ENCODE measurements around the gene METTL26. TPM values are rescaled to one million over a fixed set of nuclear protein-coding genes. Genes with fewer than 3 reads are reported as not detected.
A peak's percentile ranks its signal among the peaks of the same experiment; 100 is the strongest.

The METTL26 gene
- total and polyA plus RNA-seq, 11 donors: 39.6 to 187 (median 58.5) TPM

DNA sequence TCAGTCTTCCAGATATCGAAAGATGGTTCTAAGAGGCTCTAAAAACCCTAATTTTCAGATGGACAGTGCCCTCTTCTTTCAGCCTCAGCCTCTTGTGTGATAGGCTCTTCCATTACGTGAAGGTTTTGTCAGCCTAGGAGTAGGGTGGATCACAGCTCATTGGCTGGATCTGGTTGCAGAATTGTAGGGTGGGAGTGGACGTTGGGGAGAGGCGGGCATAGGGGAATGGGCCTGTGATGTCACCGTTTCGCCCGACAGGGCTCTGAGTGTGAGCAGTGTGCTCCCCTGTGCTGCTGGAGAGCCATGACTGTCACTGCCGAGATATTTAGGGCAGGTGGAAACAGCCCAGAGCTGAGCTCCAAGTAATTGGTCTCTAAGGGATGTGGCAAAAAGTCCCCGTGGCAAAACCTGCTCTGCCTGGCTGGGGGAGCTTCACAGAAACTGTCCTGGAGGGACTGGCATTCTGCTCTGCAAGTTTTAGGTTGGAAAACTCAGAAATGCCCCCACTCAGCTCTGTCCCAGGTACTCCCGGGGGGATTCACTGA lies 11.5 kb downstream of the METTL26 start:
- intact Hi-C loops (cut with DNase I): loop anchor here in 3 of 10 donors (5.0 kb wide), 2 partner anchors 32 to 47 kb away; partner anchors contain the start of gene RAB40C (in 2 of the 3)
- peaks cover 0 to 39% (median 10%) of the 10 kb centered on the region in 9 donors for H3K36me3 ChIP-seq
- DNase-seq (no peak), ATAC-seq (no peak)
- H3K4me1 ChIP-seq: peaks cover 0 to 8% (median 3%) of the 10 kb centered on the region in 12 donors
- H3K27ac ChIP-seq: no peak overlapping the region
- TF ChIP-seq, protein P1, sequence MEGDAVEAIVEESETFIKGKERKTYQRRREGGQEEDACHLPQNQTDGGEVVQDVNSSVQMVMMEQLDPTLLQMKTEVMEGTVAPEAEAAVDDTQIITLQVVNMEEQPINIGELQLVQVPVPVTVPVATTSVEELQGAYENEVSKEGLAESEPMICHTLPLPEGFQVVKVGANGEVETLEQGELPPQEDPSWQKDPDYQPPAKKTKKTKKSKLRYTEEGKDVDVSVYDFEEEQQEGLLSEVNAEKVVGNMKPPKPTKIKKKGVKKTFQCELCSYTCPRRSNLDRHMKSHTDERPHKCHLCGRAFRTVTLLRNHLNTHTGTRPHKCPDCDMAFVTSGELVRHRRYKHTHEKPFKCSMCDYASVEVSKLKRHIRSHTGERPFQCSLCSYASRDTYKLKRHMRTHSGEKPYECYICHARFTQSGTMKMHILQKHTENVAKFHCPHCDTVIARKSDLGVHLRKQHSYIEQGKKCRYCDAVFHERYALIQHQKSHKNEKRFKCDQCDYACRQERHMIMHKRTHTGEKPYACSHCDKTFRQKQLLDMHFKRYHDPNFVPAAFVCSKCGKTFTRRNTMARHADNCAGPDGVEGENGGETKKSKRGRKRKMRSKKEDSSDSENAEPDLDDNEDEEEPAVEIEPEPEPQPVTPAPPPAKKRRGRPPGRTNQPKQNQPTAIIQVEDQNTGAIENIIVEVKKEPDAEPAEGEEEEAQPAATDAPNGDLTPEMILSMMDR (IDR thresholded peaks at IDR 0.05): no peak
- no peak for TF ChIP-seq POLR2A (IDR thresholded peaks at IDR 0.05)
- 77 to 87% (median 85%) methylated on average over 9 to 10 of the region's 10 CpGs for WGBS, 4 donors
- no peaks in the 10 kb centered on the region for H3K9me3 ChIP-seq
- H3K4me3 ChIP-seq: no peak overlapping the region
- H3K27me3 ChIP-seq: no peaks in the 10 kb centered on the region

DNA sequence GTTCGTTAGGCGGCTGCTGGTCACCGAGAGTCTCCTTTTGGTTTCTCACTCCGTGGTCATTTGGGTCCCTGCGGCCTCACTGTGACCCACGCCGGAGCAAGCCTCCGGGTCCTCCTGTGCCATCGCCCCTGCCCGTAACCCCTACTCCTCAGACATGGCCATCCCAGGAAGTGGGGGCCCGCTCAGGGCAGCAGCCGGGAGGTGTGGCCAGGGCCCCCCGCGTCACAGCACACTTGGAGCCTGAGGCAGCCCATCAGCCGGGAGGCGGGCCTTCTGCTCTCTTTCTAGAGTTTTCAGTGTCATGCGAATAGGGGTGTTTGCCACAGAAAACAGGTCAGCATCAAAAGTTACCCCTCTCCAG lies 13.2 kb downstream of the METTL26 start:
- Histone ChIP-seq H3K36me3 (peaks cover 0 to 31% (median 11%) of the 10 kb centered on the region in 9 donors), H3K27me3 (no peaks in the 10 kb centered on the region), H3K4me3 (no peak overlapping the region), H3K4me1 (no peaks in the 10 kb centered on the region), H3K27ac (peak overlapping the region in 1 of 12 donors; percentile 69), H3K9me3 (no peaks in the 10 kb centered on the region)
- DNase-seq (peak in 1 of 5 donors; percentile 17), ATAC-seq (no peak)
- WGBS, 4 donors: 90 to 95% (median 95%) methylated on average over 17 of the region's 17 CpGs
- intact Hi-C loops (cut with DNase I): no loop called here
- TF ChIP-seq, protein P1 (IDR thresholded peaks at IDR 0.05): no peak
- TF ChIP-seq POLR2A (IDR thresholded peaks at IDR 0.05): no peak

DNA sequence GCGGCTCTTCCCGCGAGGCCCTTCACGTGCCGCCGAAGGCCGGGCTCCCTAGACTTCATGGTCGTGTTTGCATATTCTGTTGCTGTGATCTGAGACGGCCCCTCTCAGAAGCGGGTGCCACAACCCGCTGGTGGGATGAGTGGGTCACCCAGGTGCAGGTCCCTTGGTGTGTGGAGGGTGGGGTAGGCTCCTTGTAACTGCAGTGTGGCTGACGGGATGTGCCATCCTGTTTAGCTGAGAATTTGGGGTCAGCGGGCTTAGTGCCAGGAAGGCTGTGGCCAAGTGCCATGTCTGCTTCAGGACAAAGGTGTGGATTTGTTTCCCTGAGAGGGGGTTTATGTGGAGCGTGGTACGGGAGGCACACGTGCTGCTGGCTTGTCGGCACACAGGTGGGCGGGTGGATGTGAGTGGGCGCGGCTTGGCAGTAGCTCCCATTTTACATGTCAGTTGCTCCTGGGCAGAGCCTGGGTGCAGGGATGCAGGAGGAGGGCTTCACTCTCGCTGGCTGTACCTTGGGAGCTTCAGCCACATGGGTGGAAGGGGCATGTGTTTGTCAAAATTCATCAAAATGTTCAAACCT lies 14.5 kb downstream of the METTL26 start:
- intact Hi-C loops (cut with DNase I): no loop called here
- WGBS, 4 donors: 89 to 91% (median 91%) methylated on average over 20 to 21 of the region's 21 CpGs
- DNase-seq (peak in 1 of 5 donors; percentile 18), ATAC-seq (no peak)
- Histone ChIP-seq H3K36me3 (peaks cover 0 to 24% (median 12%) of the 10 kb centered on the region in 9 donors), H3K27me3 (no peaks in the 10 kb centered on the region), H3K4me1 (no peaks in the 10 kb centered on the region), H3K4me3 (no peak overlapping the region), H3K9me3 (no peaks in the 10 kb centered on the region), H3K27ac (no peak overlapping the region)
- no peak for TF ChIP-seq POLR2A (IDR thresholded peaks at IDR 0.05)
- TF ChIP-seq, protein P1 (IDR thresholded peaks at IDR 0.05): no peak

DNA sequence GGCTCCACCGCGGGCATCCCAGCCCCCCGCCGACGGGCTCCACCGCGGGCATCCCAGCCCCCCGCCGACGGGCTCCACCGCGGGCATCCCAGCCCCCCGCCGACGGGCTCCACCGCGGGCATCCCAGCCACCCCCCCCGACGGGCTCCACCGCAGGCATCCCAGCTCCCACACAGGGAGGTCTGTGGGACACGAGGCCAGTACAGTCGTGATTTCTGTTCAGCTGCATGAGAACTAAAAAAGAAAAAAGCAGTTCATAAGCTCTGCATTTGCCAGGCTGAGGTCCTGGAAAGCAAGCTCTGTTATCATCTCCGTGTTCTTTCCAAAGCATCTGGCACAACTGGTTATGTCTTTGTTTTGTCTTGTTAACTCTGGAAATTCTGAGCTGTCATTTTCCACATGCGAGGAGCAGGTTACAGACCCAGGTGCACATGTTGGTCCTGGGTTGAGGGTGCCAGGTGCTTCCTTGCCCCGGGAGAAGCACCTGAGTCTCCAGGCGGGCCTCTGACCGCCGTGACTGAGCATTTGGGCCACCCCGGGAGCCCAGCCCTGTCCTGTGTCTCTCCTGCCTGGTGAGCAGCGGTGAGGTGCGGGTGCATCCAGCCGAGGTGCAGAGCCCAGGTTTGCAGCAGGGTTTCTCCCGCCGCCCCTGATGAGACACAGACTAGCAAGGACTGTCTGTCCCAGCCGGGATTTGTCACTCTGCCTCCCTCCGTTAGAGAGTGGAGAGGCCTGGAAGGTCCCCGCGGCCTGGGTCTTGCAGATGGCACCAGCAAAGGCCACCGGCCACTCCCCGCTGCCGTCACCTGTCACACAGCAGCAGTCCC lies 15.2 kb downstream of the METTL26 start:
- intact Hi-C loops (cut with DNase I): no loop called here

More for the DNA sequence above, 15.2 kb downstream of the METTL26 start:
- H3K4me1 ChIP-seq: no peaks in the 10 kb centered on the region
- TF ChIP-seq POLR2A (IDR thresholded peaks at IDR 0.05): no peak
- TF ChIP-seq, protein P1 (IDR thresholded peaks at IDR 0.05): no peak
- no peaks in the 10 kb centered on the region for H3K9me3 ChIP-seq
- 85 to 89% (median 88%) methylated on average over 24 to 41 of the region's 41 CpGs for WGBS, 4 donors
- H3K36me3 ChIP-seq: peaks cover 0 to 17% (median 7%) of the 10 kb centered on the region in 9 donors
- no peak overlapping the region for H3K4me3 ChIP-seq
- no peaks in the 10 kb centered on the region for H3K27me3 ChIP-seq
- ATAC-seq: no peak
- peak in 1 of 5 donors; percentile 24 for DNase-seq
- H3K27ac ChIP-seq: no peak overlapping the region

All from heart left ventricle (tissue), 16 donors.